ENCODE results near the gene S100A6. TPM values are rescaled to one million over a fixed set of nuclear protein-coding genes. Genes with fewer than 3 reads are reported as not detected.

The S100A6 gene
- total RNA-seq, 1 donor from 2014 or later = 229 TPM

GRCh38 chr1:153539395-153540093 is 3.8 kb upstream of the S100A6 start:
- H3K4me3 Mint-ChIP-seq (ENCODE audit: low read depth) = peak overlapping the region; percentile 41
- DNase-seq (ENCODE audit: low spot score) = no peak
- no peaks in the 10 kb centered on the region for H3K27me3 Mint-ChIP-seq (ENCODE audit: low read depth)
- intact Hi-C loops (cut with micrococcal nuclease) = loop anchor here (10.0 kb wide), 1 partner anchor 425 kb away; the partner anchor contains the start of genes CREB3L4 and SLC39A1
- H3K4me1 Mint-ChIP-seq (ENCODE audit: low read depth) = peaks cover 63% of the 10 kb centered on the region
- peaks cover 35% of the 10 kb centered on the region for H3K36me3 Mint-ChIP-seq (ENCODE audit: low read depth)
- no peaks in the 10 kb centered on the region for H3K9me3 Mint-ChIP-seq
- peak overlapping the region; percentile 89 for H3K27ac Mint-ChIP-seq

DNA sequence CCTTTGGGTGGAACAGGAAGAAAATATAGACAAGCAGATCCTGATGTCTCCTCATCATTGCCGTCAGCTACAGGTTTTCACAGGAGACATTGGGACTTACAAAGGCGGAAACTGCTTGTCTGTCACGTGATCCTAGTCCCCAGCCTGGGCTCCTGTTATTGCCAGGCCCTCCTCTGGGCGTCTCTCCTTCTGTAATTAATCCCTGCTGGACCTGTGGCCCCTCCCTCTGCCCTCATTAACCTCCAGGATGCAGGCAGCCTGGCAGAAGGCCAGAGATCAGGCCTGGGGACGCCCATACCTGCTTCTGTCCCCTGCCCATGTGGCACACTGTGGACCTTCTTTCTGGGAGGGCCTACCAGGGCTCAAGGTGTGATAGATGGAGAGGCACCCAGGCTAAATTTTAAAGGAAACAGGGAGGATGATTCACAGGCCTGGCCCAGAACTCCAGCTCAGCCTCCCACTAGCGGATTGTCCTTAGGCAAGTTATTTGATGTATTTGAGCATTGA is 2.6 kb upstream of the S100A6 start:
- intact Hi-C loops (cut with micrococcal nuclease) = no loop called here

DNA sequence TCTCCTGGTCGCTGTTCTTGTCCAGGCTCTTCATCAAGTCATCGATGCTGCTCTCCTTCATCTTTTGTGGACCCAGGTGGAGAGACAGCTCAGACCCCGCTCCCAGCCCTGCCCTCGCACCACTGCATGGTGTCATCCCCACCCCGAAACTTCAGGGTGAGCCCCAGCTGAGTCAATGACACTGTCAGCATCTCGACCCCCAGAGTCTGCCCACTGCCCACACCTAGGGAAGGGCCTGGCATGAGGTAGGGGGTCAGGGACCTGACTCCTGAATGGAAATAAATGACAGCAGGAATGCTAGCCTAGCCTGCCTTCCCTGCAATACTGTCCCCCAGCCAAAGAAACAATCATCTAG is 1.6 kb upstream of the S100A6 start:
- Mint-ChIP-seq H3K27ac (no peak overlapping the region), H3K9me3 (no peaks in the 10 kb centered on the region), H3K4me3 (ENCODE audit: low read depth) (peak overlapping the region; percentile 10), H3K27me3 (ENCODE audit: low read depth) (no peaks in the 10 kb centered on the region), H3K36me3 (ENCODE audit: low read depth) (peaks cover 27% of the 10 kb centered on the region), H3K4me1 (ENCODE audit: low read depth) (peaks cover 64% of the 10 kb centered on the region)
- intact Hi-C loops (cut with micrococcal nuclease) = no loop called here
- no peak for DNase-seq (ENCODE audit: low spot score)

More for the DNA sequence above, 2.6 kb upstream of the S100A6 start:
- no peaks in the 10 kb centered on the region for H3K9me3 Mint-ChIP-seq
- no peaks in the 10 kb centered on the region for H3K27me3 Mint-ChIP-seq (ENCODE audit: low read depth)
- peak overlapping the region; percentile 23 for H3K27ac Mint-ChIP-seq
- H3K4me1 Mint-ChIP-seq (ENCODE audit: low read depth) = peaks cover 65% of the 10 kb centered on the region
- no peak overlapping the region for H3K4me3 Mint-ChIP-seq (ENCODE audit: low read depth)
- peaks cover 33% of the 10 kb centered on the region for H3K36me3 Mint-ChIP-seq (ENCODE audit: low read depth)
- no peak for DNase-seq (ENCODE audit: low spot score)

- Mint-ChIP-seq H3K9me3 (no peaks in the 10 kb centered on the region), H3K27ac (peak overlapping the region; percentile 97), H3K36me3 (ENCODE audit: low read depth) (peaks cover 27% of the 10 kb centered on the region), H3K4me1 (ENCODE audit: low read depth) (peaks cover 64% of the 10 kb centered on the region), H3K27me3 (ENCODE audit: low read depth) (no peaks in the 10 kb centered on the region), H3K4me3 (ENCODE audit: low read depth) (peak overlapping the region; percentile 90)
- intact Hi-C loops (cut with micrococcal nuclease) = loop anchor here (1.0 kb wide), 1 partner anchor 8 kb away; the partner anchor contains the start of gene S100A4
- DNase-seq (ENCODE audit: low spot score) = no peak
Observed at GRCh38 chr1:153536671-153537375, 1.0 kb upstream of the S100A6 start.

GRCh38 chr1:153536012-153536670 is 350 bp upstream of the S100A6 start:
- intact Hi-C loops (cut with micrococcal nuclease) = loop anchor here (1.0 kb wide), 1 partner anchor 9 kb away; the partner anchor contains the start of gene S100A4
- H3K4me1 Mint-ChIP-seq (ENCODE audit: low read depth) = peaks cover 64% of the 10 kb centered on the region
- peak; percentile 81 for DNase-seq (ENCODE audit: low spot score)
- H3K27me3 Mint-ChIP-seq (ENCODE audit: low read depth) = no peaks in the 10 kb centered on the region
- peak overlapping the region; percentile 90 for H3K4me3 Mint-ChIP-seq (ENCODE audit: low read depth)
- H3K36me3 Mint-ChIP-seq (ENCODE audit: low read depth) = peaks cover 24% of the 10 kb centered on the region
- H3K9me3 Mint-ChIP-seq = no peaks in the 10 kb centered on the region
- peak overlapping the region; percentile 97 for H3K27ac Mint-ChIP-seq

GRCh38 chr1:153534925-153535241 is 908 bp downstream of the S100A6 start:
- Mint-ChIP-seq H3K4me1 (ENCODE audit: low read depth) (peaks cover 57% of the 10 kb centered on the region), H3K36me3 (ENCODE audit: low read depth) (peaks cover 24% of the 10 kb centered on the region), H3K27me3 (ENCODE audit: low read depth) (no peaks in the 10 kb centered on the region), H3K27ac (peak overlapping the region; percentile 98), H3K9me3 (no peaks in the 10 kb centered on the region), H3K4me3 (ENCODE audit: low read depth) (peak overlapping the region; percentile 93)
- no peak for DNase-seq (ENCODE audit: low spot score)
- intact Hi-C loops (cut with micrococcal nuclease) = no loop called here

- H3K36me3 Mint-ChIP-seq (ENCODE audit: low read depth) = peaks cover 24% of the 10 kb centered on the region
- H3K9me3 Mint-ChIP-seq = no peaks in the 10 kb centered on the region
- intact Hi-C loops (cut with micrococcal nuclease) = no loop called here
- no peak for DNase-seq (ENCODE audit: low spot score)
- H3K27ac Mint-ChIP-seq = peak overlapping the region; percentile 98
- H3K27me3 Mint-ChIP-seq (ENCODE audit: low read depth) = no peaks in the 10 kb centered on the region
- peaks cover 52% of the 10 kb centered on the region for H3K4me1 Mint-ChIP-seq (ENCODE audit: low read depth)
- H3K4me3 Mint-ChIP-seq (ENCODE audit: low read depth) = peak overlapping the region; percentile 93
Observed at GRCh38 chr1:153534226-153534924, 1.4 kb downstream of the S100A6 start.

GRCh38 chr1:153533689-153534201 is 2.0 kb downstream of the S100A6 start:
- Mint-ChIP-seq H3K9me3 (no peaks in the 10 kb centered on the region), H3K27ac (peak overlapping the region; percentile 84), H3K4me1 (ENCODE audit: low read depth) (peaks cover 51% of the 10 kb centered on the region), H3K36me3 (ENCODE audit: low read depth) (peaks cover 24% of the 10 kb centered on the region), H3K27me3 (ENCODE audit: low read depth) (no peaks in the 10 kb centered on the region), H3K4me3 (ENCODE audit: low read depth) (peak overlapping the region; percentile 93)
- intact Hi-C loops (cut with micrococcal nuclease) = loop anchor here (1.0 to 2.0 kb wide), 5 partner anchors 21 to 101 kb away; partner anchors contain the start of genes CHTOP and S100A14
- DNase-seq (ENCODE audit: low spot score) = no peak

- no peaks in the 10 kb centered on the region for H3K27me3 Mint-ChIP-seq (ENCODE audit: low read depth)
- intact Hi-C loops (cut with micrococcal nuclease) = loop anchor here (1.0 to 2.0 kb wide), 5 partner anchors 20 to 102 kb away; partner anchors contain the start of genes CHTOP and S100A14
- H3K9me3 Mint-ChIP-seq = no peaks in the 10 kb centered on the region
- peaks cover 24% of the 10 kb centered on the region for H3K36me3 Mint-ChIP-seq (ENCODE audit: low read depth)
- peaks cover 51% of the 10 kb centered on the region for H3K4me1 Mint-ChIP-seq (ENCODE audit: low read depth)
- DNase-seq (ENCODE audit: low spot score) = peak; percentile 76
- peak overlapping the region; percentile 93 for H3K4me3 Mint-ChIP-seq (ENCODE audit: low read depth)
- H3K27ac Mint-ChIP-seq = peak overlapping the region; percentile 84
Observed at GRCh38 chr1:153532769-153533599, 2.8 kb downstream of the S100A6 start.

DNA sequence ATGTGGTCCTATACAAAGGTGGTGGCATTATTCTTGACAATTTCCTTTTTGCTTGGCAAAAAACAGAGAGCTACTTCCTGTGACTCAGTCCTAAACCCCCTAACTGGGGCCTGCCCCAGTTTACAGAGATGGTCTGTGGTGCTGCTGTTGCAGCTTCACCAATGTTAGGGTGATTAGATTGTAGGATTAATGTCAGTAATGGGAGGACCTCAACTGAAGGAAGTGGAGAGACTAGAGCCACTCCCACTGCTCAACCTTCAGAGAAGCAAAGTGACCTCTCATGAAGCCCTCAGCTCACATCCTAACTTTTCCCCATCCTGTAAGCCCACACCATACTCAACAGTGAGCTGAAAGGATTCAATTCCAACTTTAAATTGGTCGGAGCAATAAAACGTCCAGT is 3.6 kb downstream of the S100A6 start:
- peaks cover 51% of the 10 kb centered on the region for H3K4me1 Mint-ChIP-seq (ENCODE audit: low read depth)
- peaks cover 24% of the 10 kb centered on the region for H3K36me3 Mint-ChIP-seq (ENCODE audit: low read depth)
- intact Hi-C loops (cut with micrococcal nuclease) = loop anchor here (2.0 kb wide), 4 partner anchors 19 to 103 kb away; partner anchors contain the start of genes CHTOP and S100A14
- no peaks in the 10 kb centered on the region for H3K9me3 Mint-ChIP-seq
- H3K27me3 Mint-ChIP-seq (ENCODE audit: low read depth) = no peaks in the 10 kb centered on the region
- peak overlapping the region; percentile 84 for H3K27ac Mint-ChIP-seq
- H3K4me3 Mint-ChIP-seq (ENCODE audit: low read depth) = peak overlapping the region; percentile 93
- DNase-seq (ENCODE audit: low spot score) = peak; percentile 45

GRCh38 chr1:153531638-153532037 is 4.2 kb downstream of the S100A6 start:
- Mint-ChIP-seq H3K4me3 (ENCODE audit: low read depth) (no peak overlapping the region), H3K9me3 (no peaks in the 10 kb centered on the region), H3K4me1 (ENCODE audit: low read depth) (peaks cover 48% of the 10 kb centered on the region), H3K27ac (peak overlapping the region; percentile 84), H3K36me3 (ENCODE audit: low read depth) (peaks cover 24% of the 10 kb centered on the region), H3K27me3 (ENCODE audit: low read depth) (no peaks in the 10 kb centered on the region)
- intact Hi-C loops (cut with micrococcal nuclease) = loop anchor here (2.0 kb wide), 4 partner anchors 19 to 103 kb away; partner anchors contain the start of genes CHTOP and S100A14
- no peak for DNase-seq (ENCODE audit: low spot score)
